Esophagus muscularis mucosa (tissue), 4 donors: ENCODE measurements around the gene ATP10A. TPM values are rescaled to one million over a fixed set of nuclear protein-coding genes. Genes with fewer than 3 reads are reported as not detected.

Experiments
- DNase-seq: peaks from one replicate; pipeline ENCODE4 v3.0.0-alpha.2; 2017; ENCODE audit errors: extremely low spot score
- H3K27ac ChIP-seq, 4 donors: fragments of 200-600 bp; sonication (generic); replicated peaks in 1 of 4; 1 replicate in 3 of 4; 2 replicates in 1 of 4; pipeline ENCODE4 v1.5.1; 2016 to 2019; ENCODE audit warnings: mild to moderate bottlenecking in 1 of 4
- H3K27me3 ChIP-seq, 4 donors: fragments of 200-600 bp; sonication (generic); one replicate each; pipeline versions ENCODE4 v1.5.1 to v1.6.0; 2016 to 2019
- H3K36me3 ChIP-seq, 4 donors: fragments of 200-600 bp; sonication (generic); one replicate each; pipeline ENCODE4 v1.5.1; 2016 to 2019
- H3K4me1 ChIP-seq, 4 donors: fragments of 200-600 bp; sonication (generic); one replicate each; pipeline ENCODE4 v1.5.1; 2016 to 2019
- H3K4me3 ChIP-seq, 4 donors: fragments of 200-600 bp; sonication (generic); 1 replicate in 2 of 4; 2 replicates in 2 of 4; pipeline ENCODE4 v1.5.1; 2016 to 2019; ENCODE audit warnings: mild to moderate bottlenecking in 4 of 4, moderate library complexity in 1 of 4
- H3K9me3 ChIP-seq, 4 donors: fragments of 200-600 bp; sonication (generic); 1 replicate in 3 of 4; 2 replicates in 1 of 4; pipeline ENCODE4 v1.5.1; 2016 to 2019
- CTCF ChIP-seq, 3 experiments: fragments of 200-600 bp in 2 of 3; fragments of 450-650 bp in 1 of 3; sonication (generic) in 2 of 3; IDR thresholded peaks; one replicate each; pipeline ENCODE4 v1.5.1; 2017 to 2019; ENCODE audit warnings: antibody characterized with exemption in 3 of 3, mild to moderate bottlenecking in 2 of 3, moderate library complexity in 1 of 3
- EP300 ChIP-seq: sonication (generic); formaldehyde crosslinking; IDR thresholded peaks from one replicate; pipeline ENCODE4 v1.6.1; 2017; ENCODE audit warnings: antibody characterized with exemption
- POLR2A ChIP-seq: fragments of 450-650 bp; IDR thresholded peaks from one replicate; pipeline ENCODE4 v1.6.1; 2017; ENCODE audit warnings: antibody characterized with exemption, moderate library complexity, mild to moderate bottlenecking, low read depth
- POLR2AphosphoS5 ChIP-seq, 2 donors: sonication (generic); formaldehyde crosslinking; IDR thresholded peaks; one replicate each; pipeline ENCODE4 v1.6.1; 2017; ENCODE audit warnings: antibody characterized with exemption in 2 of 2
- WGBS: methylation state at CpG from one replicate; pipeline ENCODE4 v1.1.5; 2018; 5-methylcytosine and 5-hydroxymethylcytosine counted together
- intact Hi-C: fragments of 100-400 bp; cut with DNase I; formaldehyde crosslinking; loops from one replicate; pipeline ENCODE4 v1.15.1; 2023
- total RNA-seq, 4 donors: library from RNA; depleted of rRNA; stranded (reverse); fragments of >200 nt; gene quantifications; one replicate each; pipeline versions ENCODE4 v1.1.0 to v1.2.1, GENCODE V29; 2016

Gene ATP10A
- total RNA-seq, 4 donors from 2014 or later = 23.9 to 51.9 (median 32.6) TPM

GRCh38 chr15:25795712-25796111, 67.4 kb downstream of the ATP10A start:
- no peak overlapping the region for H3K4me3 ChIP-seq
- H3K27ac ChIP-seq = peak overlapping the region; percentile 21 to 87 (median 85)
- 44% methylated on average over 5 of the region's 6 CpGs for WGBS
- H3K4me1 ChIP-seq = peaks cover 24 to 99% (median 96%) of the 10 kb centered on the region in 4 donors
- TF ChIP-seq POLR2A = no peak
- no peak for TF ChIP-seq EP300
- TF ChIP-seq CTCF (IDR thresholded peaks at IDR 0.05) = no peak
- no peak for TF ChIP-seq POLR2AphosphoS5 (IDR thresholded peaks at IDR 0.05)
- intact Hi-C loops = no loop called here
- no peaks in the 10 kb centered on the region for H3K27me3 ChIP-seq
- no peaks in the 10 kb centered on the region for H3K9me3 ChIP-seq
- H3K36me3 ChIP-seq = no peaks in the 10 kb centered on the region
- DNase-seq = peak; percentile 29

GRCh38 chr15:25795061-25795460, 68.1 kb downstream of the ATP10A start:
- Histone ChIP-seq H3K9me3 (no peaks in the 10 kb centered on the region), H3K4me3 (no peak overlapping the region), H3K27me3 (no peaks in the 10 kb centered on the region), H3K27ac (peak overlapping the region in 1 of 4 donors; percentile 33), H3K36me3 (no peaks in the 10 kb centered on the region), H3K4me1 (peaks cover 26 to 99% (median 96%) of the 10 kb centered on the region in 4 donors)
- intact Hi-C loops = no loop called here
- no peak for TF ChIP-seq POLR2AphosphoS5 (IDR thresholded peaks at IDR 0.05)
- TF ChIP-seq EP300 = no peak
- TF ChIP-seq CTCF (IDR thresholded peaks at IDR 0.05) = no peak
- TF ChIP-seq POLR2A = no peak
- WGBS = 86% methylated on average over 9 of the region's 9 CpGs
- no peak for DNase-seq

GRCh38 chr15:25793354-25794050, 69.6 kb downstream of the ATP10A start:
- 88% methylated on average over 4 of the region's 6 CpGs for WGBS
- DNase-seq = no peak
- Histone ChIP-seq H3K27ac (peak overlapping the region in 3 of 4 donors; percentile 10 to 47 (median 27)), H3K36me3 (no peaks in the 10 kb centered on the region), H3K4me3 (no peak overlapping the region), H3K4me1 (peaks cover 24 to 99% (median 96%) of the 10 kb centered on the region in 4 donors), H3K9me3 (no peaks in the 10 kb centered on the region), H3K27me3 (no peaks in the 10 kb centered on the region)
- TF ChIP-seq POLR2A (no peak), POLR2AphosphoS5 (IDR thresholded peaks at IDR 0.05) (no peak), CTCF (IDR thresholded peaks at IDR 0.05) (no peak), EP300 (no peak)
- intact Hi-C loops = loop anchor here (5.0 kb wide), 2 partner anchors 34 to 121 kb away; no protein-coding TSS in a partner anchor

GRCh38 chr15:25792128-25792527, 71.0 kb downstream of the ATP10A start:
- Histone ChIP-seq H3K4me1 (peaks cover 25 to 99% (median 96%) of the 10 kb centered on the region in 4 donors), H3K27ac (peak overlapping the region; percentile 49 to 92 (median 85)), H3K36me3 (no peaks in the 10 kb centered on the region), H3K27me3 (no peaks in the 10 kb centered on the region), H3K9me3 (no peaks in the 10 kb centered on the region), H3K4me3 (no peak overlapping the region)
- DNase-seq = no peak
- intact Hi-C loops = loop anchor here (5.0 kb wide), 2 partner anchors 35 to 120 kb away; no protein-coding TSS in a partner anchor
- WGBS = 81% methylated on average over 3 of the region's 3 CpGs
- TF ChIP-seq POLR2A (no peak), CTCF (IDR thresholded peaks at IDR 0.05) (no peak), POLR2AphosphoS5 (IDR thresholded peaks at IDR 0.05) (no peak), EP300 (no peak)
